NCI-H2171 (cell line): ENCODE measurements around the gene SAMD4B.

ENCODE experiments used
- DNase-seq: peaks from one replicate; lab custom pipeline; 2025; lab: John Stamatoyannopoulos, UW

The SAMD4B gene

DNA sequence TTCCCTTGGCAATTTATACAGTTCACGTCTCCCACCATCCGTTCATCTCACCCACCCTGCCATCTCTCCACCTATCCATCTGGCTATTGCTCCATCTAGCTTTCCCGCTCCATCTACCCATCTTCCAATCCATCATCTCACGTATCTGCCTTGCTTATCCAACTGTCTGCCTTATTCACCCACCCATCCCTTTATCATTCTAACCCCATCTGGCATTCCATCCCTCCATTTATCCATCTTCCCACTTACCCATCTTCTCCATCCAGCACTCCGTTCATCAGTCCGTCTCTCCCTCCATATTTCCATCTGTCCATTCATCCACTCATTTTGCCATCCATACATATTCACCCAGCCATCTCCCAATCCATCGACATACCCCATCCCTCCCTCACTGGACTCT is 83.5 kb downstream of the SAMD4B start:
- no peak for DNase-seq

DNA sequence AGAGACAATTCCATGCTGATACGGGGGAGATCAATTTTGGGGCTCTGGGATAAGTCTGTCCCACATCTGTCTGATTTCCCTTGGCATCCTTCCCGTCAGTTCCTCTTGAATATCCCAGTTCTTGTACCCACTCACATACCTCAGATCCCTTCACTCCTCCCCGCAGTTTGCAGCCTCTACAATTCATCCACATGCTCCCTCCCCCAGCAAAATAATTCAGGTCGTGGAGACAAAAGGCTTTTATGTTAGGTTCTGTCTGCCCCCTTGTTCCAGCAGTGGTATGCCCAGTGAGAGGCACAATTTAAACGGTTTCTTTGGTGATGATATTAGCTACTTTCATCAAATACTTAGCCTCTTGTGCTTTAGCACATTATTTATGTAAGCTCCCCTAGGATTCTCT is 83.9 kb downstream of the SAMD4B start:
- DNase-seq, result no peak

DNA sequence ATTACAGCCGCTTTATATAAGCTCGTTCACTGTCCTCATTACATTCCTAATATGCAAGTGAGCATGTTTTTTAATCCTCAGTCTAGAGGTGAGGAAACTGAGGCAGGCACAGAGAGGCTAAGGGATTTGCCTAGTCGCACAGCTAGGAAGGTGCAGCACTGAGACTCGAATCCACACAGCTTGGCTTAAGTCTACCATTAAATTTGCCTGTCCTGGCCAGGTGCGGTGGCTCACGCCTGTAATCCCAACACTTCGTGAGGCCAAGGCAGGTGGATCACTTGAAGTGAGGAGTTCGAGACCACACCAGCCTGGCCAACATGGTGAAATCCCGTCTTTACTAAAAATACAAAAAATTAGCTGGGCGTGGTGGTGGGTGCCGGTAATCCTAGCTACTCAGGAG is 85.5 kb downstream of the SAMD4B start:
- DNase-seq, result no peak

DNA sequence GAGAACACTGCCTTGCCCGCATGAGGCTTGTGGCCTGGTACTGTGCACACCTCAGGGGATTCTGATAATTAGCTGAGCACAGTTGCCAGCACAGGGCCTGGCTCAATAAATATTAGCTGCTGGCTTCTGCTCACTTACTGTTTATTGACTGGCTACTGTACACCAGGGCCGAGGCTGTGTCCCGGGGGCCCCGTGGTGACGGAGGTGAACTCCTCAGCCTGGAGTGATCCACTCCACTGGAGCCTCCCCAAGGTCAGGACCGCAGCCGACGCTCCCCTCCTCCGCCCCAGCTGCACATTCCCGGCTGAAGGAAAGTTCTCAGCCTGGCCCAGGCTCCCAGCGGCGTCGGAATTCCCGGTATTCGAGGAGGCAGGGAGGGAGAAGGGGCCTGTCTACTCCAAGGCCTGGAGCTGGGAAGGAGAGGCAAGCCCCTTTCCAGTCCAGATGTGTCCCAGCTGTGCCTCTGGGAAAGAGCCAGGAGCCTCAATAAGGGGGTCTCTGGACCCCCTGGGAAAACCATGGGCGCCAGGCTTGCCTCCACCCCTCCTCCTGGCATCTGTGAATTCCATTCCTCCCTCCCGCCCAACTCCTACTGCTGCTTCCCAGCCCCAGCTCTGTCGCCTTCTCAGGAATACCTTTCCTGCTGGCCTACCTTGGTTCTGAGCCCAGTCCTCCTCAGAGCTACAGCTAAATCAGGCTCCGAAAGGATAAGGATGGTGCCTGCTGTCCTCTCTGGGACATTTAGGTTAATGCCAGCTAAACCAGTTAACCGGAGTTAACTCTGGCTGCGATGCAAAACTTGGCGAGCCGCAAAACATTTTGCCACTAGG is 86.3 kb downstream of the SAMD4B start:
- DNase-seq, result no peak

DNA sequence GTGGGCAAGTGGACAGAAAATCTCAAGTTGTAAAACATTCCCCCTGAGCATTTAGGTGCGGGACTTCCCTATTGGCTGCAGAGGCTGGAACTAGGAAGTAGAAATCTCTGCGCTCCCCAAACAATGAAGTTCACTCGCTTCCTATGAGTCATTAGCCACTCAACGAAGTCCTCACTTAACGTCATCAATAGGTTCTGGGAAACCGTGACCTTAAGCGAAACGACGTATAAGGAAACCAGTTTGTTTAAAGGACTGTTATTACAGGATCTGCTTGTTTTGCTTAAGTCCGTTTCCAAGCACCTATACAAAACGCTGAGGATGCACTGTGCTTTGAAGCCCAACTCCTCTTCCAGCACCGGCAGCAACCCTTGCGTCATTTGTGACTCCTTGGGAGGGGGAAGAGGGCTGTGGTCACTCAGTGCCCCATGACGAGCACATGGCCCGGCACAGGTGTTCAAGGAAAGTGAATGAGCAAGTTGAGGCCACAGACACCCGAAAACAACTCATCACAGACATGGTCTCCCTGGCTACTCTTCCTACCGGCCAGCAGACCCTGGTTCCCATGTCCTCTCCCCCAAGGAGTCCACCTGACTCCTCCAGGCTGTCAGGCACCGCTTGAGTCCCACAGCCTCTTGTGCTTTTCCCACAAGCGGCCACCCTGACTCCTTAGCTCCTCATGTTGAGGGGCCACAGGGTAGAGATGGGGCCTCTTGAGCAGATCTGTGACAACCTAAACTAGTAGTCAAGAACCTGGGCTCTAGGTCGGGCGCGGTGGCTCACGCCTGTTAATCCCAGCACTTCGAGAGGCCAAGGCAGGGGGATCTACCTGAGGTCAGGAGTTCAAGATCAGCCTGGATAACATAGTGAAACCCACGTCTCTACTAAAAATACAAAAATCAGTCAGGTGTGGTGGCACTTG is 88.7 kb downstream of the SAMD4B start:
- DNase-seq, result no peak

DNA sequence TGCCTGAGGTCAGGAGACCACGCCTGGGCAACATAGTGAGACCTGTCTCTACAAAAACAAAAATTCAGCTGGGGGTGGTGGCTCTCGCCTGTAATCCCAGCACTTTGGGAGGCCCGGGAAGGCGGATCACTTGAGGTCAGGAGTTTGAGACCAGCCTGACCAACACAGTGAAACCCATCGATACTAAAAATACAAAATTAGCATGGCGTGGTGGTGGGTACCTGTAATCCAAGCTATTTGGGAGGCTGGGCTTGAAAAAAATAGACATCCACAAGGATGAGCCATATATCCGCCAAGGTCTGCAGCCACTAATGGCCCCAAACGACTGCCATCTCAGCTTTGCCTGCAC is 90.4 kb downstream of the SAMD4B start:
- DNase-seq, result no peak

DNA sequence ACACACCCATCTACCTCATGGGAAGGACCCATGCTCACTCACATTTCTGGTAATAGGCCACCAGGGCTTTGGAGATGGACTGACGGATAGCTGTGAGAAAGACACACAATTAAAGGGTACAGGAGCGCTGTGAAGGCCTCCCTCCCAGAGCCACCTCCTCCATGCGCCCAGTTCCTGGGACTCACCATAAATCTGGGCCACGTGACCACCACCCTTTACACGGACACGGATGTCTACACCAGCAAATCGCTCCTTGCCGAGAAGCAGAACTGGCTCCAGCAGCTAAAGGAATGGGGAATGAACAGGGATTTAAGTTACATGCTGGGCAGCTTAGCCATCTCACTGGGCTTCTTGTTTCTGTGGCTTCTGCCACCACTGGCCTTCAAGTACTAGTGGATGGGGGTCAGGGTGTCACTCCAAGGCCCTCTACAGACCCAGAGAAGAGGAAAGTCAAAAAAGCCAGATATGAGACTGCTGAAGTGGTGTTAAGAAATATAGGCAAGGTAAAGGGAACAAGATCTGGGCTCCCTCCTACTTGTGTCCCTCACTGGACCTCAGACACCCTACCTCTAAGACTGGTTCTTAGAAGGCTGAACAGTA is 91.4 kb downstream of the SAMD4B start:
- no peak for DNase-seq

DNA sequence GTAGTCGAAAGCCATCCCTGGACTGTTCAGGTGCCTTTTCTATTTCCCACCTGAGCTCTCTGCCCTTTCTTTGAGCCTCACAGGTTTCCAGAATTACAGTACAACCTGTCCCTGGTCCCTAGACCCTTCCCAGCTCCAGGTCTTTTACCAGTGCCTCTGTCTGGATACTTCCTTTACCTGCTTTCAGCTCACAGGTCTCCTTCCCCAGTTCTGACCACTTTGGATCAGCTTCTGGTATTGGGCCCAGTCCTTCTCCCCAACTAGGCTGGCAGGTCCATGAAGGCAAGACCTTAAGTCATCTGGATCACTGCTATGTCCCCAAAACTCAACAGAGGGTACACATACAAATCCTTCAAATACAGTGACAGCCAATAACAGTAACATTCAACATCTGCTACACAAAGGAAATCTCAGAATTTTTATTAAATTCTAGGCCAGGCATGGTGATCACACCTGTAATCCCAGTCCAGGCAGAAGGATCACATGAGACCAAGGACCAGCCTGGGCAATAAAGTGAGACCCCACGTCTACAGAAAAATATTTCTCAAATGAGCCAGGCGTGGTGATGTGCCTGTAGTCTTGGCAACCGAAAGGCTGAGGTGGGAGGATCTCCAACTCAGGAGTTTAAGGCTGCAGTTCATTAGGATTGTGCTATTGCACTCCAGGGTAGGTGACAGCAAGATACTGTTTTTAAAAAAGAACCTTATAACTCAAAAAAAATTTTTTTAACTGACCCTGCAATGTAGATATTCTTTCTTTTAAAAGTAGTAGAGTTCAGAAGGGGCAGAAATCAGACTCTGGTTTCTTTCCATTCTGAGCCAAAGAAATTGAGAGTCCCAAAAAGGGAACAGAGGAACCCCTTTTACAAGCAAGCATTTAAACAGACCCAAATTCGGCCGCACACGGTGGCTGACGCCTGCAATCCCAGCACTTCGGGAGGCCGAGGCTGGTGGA is 92.2 kb downstream of the SAMD4B start:
- no peak for DNase-seq
